K562 (cell line): Measurements from ENCODE around the gene TRMT2A. TPM values are rescaled to one million over a fixed set of nuclear protein-coding genes. Genes with fewer than 3 reads are reported as not detected.

Experiments used
- ATAC-seq: fragments of 200-7000 bp; cut with Tn5 transposase; 3 replicates; pipeline ENCODE4 v1.9.1; 2020; ENCODE audit warnings: moderate library complexity
- BruUV-seq: library from RNA; stranded (reverse); fragments of 400-500 nt; replicated peaks from 2 replicates; lab custom pipeline; 2021; lab: Mats Ljungman, UMichigan
- CTCF ChIA-PET: fragments of 300-600 bp; formaldehyde crosslinking; extraction: SDS; loops from one replicate; lab custom pipeline; 2021; ENCODE audit warnings: low intra/inter-chr PET ratio; lab: Yijun Ruan, JAX
- POLR2A ChIA-PET: fragments of 300-600, 350-650 bp; sonication (Branson Sonifier 250); formaldehyde crosslinking; extraction: SDS; loops from one replicate; lab custom pipeline; 2021; ENCODE audit warnings: antibody characterized with exemption, inconsistent platforms; lab: Yijun Ruan, JAX
- DNase-seq, 4 experiments: peaks; one replicate each; pipeline versions ENCODE4 v3.0.0 to v3.0.0-alpha.2; 2011 to 2018; ENCODE audit warnings: low spot score in 3 of 4, mixed read lengths in 3 of 4; ENCODE audit errors: extremely low read depth in 1 of 4
- FAIRE-seq: peaks from 2 replicates; lab custom pipeline; 2011; peaks lifted over from hg19 to GRCh38; lab: Jason Lieb, UNC
- H2AFZ ChIP-seq: 2 replicates; pipeline ENCODE4 v1.6.0; 2011; ENCODE audit warnings: low read depth, low read length, control low read depth, inconsistent platforms
- H3K27ac ChIP-seq: fragments of 200-600 bp; 3 replicates; pipeline ENCODE4 v1.8.0; 2011; ENCODE audit warnings: low read depth, mild to moderate bottlenecking, control low read depth, inconsistent platforms, low read length, moderate library complexity, mixed read lengths; ENCODE audit errors: extremely low read depth
- H3K27me3 ChIP-seq, 2 experiments: fragments of 300-600 bp in 1 of 2; 2 replicates in 1 of 2; 3 replicates in 1 of 2; pipeline versions ENCODE4 v1.6.0 to v1.8.0; 2011; ENCODE audit warnings: inconsistent platforms in 2 of 2, low read length in 2 of 2, mild to moderate bottlenecking in 1 of 2, mixed read lengths in 1 of 2, moderate library complexity in 1 of 2; ENCODE audit not compliant: control insufficient read depth in 2 of 2, insufficient read depth in 2 of 2
- H3K36me3 ChIP-seq: fragments of 300-600 bp; 3 replicates; pipeline ENCODE4 v1.8.0; 2011; ENCODE audit warnings: mild to moderate bottlenecking, low read length, inconsistent platforms; ENCODE audit not compliant: control insufficient read depth, insufficient read depth
- H3K4me1 ChIP-seq, 2 experiments: fragments of 200-600 bp in 1 of 2; replicated peaks in 1 of 2; 2 replicates in 1 of 2; 3 replicates in 1 of 2; pipeline versions ENCODE4 v1.5.1 to v1.8.0; 2011; ENCODE audit warnings: inconsistent platforms in 2 of 2, low read length in 2 of 2, mild to moderate bottlenecking in 1 of 2, mixed read lengths in 1 of 2, moderate library complexity in 1 of 2; ENCODE audit not compliant: control insufficient read depth in 2 of 2, insufficient read depth in 2 of 2
- H3K4me2 ChIP-seq: 2 replicates; pipeline ENCODE4 v1.6.1; 2011; ENCODE audit warnings: low read length, control low read depth, inconsistent platforms, mixed read lengths; ENCODE audit not compliant: insufficient read depth
- H3K4me3 ChIP-seq: fragments of 200-600 bp; sonication (generic), shearing (Covaris generic); 2 replicates; pipeline ENCODE4 v1.5.1; 2016; ENCODE audit warnings: control low read depth, inconsistent platforms
- H3K79me2 ChIP-seq: fragments of 200-600 bp; 3 replicates; pipeline ENCODE4 v1.8.0; 2011; ENCODE audit warnings: low read length, inconsistent platforms; ENCODE audit not compliant: control insufficient read depth, insufficient read depth
- H3K9ac ChIP-seq, 2 experiments: 2 replicates each; pipeline versions ENCODE4 v1.6.0 to v1.6.1; 2011; ENCODE audit warnings: low read depth in 2 of 2, low read length in 2 of 2, control low read depth in 1 of 2, inconsistent platforms in 1 of 2, mild to moderate bottlenecking in 1 of 2, mixed read lengths in 1 of 2; ENCODE audit not compliant: insufficient read depth in 1 of 2
- H3K9me1 ChIP-seq: one replicate; pipeline ENCODE4 v1.6.0; 2011; ENCODE audit warnings: inconsistent platforms, mild to moderate bottlenecking, low read length, moderate library complexity; ENCODE audit not compliant: control insufficient read depth, insufficient read depth
- H3K9me3 ChIP-seq: replicated peaks from 2 replicates; pipeline ENCODE4 v1.5.1; 2011; ENCODE audit warnings: low read depth, low read length, inconsistent platforms; ENCODE audit not compliant: control insufficient read depth, insufficient read depth
- H4K20me1 ChIP-seq: replicated peaks from 2 replicates; pipeline ENCODE4 v1.6.1; 2011; ENCODE audit warnings: low read length, inconsistent platforms, mixed read lengths; ENCODE audit not compliant: control insufficient read depth, insufficient read depth
- ESRRA ChIP-seq: fragments of 450-650 bp; IDR thresholded peaks from 2 replicates; pipeline ENCODE4 v1.6.1; 2014; ENCODE audit warnings: low read depth, mild to moderate bottlenecking, moderate library complexity, borderline replicate concordance
- NCOA1 ChIP-seq: fragments of 450-650 bp; IDR thresholded peaks from 2 replicates; pipeline ENCODE4 v1.6.1; 2016; ENCODE audit warnings: low read depth
- POLR2G ChIP-seq: fragments of 200-400 bp; formaldehyde crosslinking; IDR thresholded peaks from 2 replicates; pipeline ENCODE4 v1.6.1; 2017; ENCODE audit warnings: low read depth, mild to moderate bottlenecking, antibody characterized with exemption, low read length, moderate library complexity
- SRSF9 ChIP-seq: fragments of 200-400 bp; formaldehyde crosslinking; IDR thresholded peaks from 2 replicates; pipeline ENCODE4 v1.6.1; 2017; ENCODE audit warnings: low read depth, low read length, borderline replicate concordance
- STAT5A ChIP-seq: IDR thresholded peaks from 2 replicates; pipeline ENCODE4 v1.6.1; 2012; ENCODE audit warnings: low read length, inconsistent platforms, borderline replicate concordance
- TSC22D4 ChIP-seq: fragments of 450-650 bp; IDR thresholded peaks from 2 replicates; pipeline ENCODE4 v1.6.1; 2016; ENCODE audit warnings: missing genetic modification characterization, missing biosample characterization, control low read depth
- ZFPM2 ChIP-seq: fragments of 250-450 bp; sonication (Bioruptor Pico); IDR thresholded peaks from 2 replicates; pipeline ENCODE4 v1.5.1; 2022; ENCODE audit warnings: mild to moderate bottlenecking
- WGBS: fragments of 100-300 bp; shearing (Covaris generic); methylation state at CpG from one replicate; pipeline ENCODE4 v1.1.6; 2016; ENCODE audit warnings: low coverage, mixed read lengths; ENCODE audit not compliant: insufficient coverage; ENCODE audit errors: missing lambda C conversion rate; 5-methylcytosine and 5-hydroxymethylcytosine counted together
- in situ Hi-C: fragments of 300-500 bp; cut with MboI; formaldehyde crosslinking; loops from 4 replicates; pipeline ENCODE4 v1.15.0; 2018; ENCODE audit warnings: inconsistent platforms, mixed read lengths
- intact Hi-C: fragments of 100-400 bp; cut with micrococcal nuclease; formaldehyde crosslinking; loops from 2 replicates; pipeline ENCODE4 v1.14.2; 2022
- polyA plus RNA-seq, 8 experiments: library from polyadenylated mRNA; depleted of rRNA in 4 of 8; stranded (reverse) in 5 of 8; unstranded in 3 of 8; fragments of >200 nt; fragmentation: Nextera tagmentation in 2 of 8; fragmentation: Illumina TruSeq in 1 of 8; extraction: Ambion mirVana in 2 of 8; extraction: Trizol in 1 of 8; gene quantifications; 2 replicates each; pipeline versions ENCODE4 v1.2.1 to v1.2.3, GENCODE V29; 2011 to 2014; ENCODE audit warnings: inconsistent platforms in 1 of 8, missing spikeins in 1 of 8
- total RNA-seq, 7 experiments: library from RNA; depleted of rRNA in 6 of 7; stranded (reverse); fragments of >200 nt in 6 of 7; fragmentation: Illumina TruSeq in 2 of 7; extraction: Trizol in 2 of 7; gene quantifications; 2 replicates each; pipeline versions ENCODE4 v1.2.1 to v1.2.3, GENCODE V29; 2011 to 2021; ENCODE audit warnings: low replicate concordance in 1 of 7
- TF ChIP-seq, protein P1 (sequence below): fragments of 450-650 bp; IDR thresholded peaks from one replicate; pipeline ENCODE4 v1.6.1; 2018; ENCODE audit warnings: mild to moderate bottlenecking, moderate library complexity; ENCODE audit not compliant: partially characterized antibody
- TF ChIP-seq, protein P2 (sequence below): fragments of 250-450 bp; sonication (Bioruptor Pico); IDR thresholded peaks from 2 replicates; pipeline ENCODE4 v1.8.0; 2021; ENCODE audit warnings: moderate library complexity, mild to moderate bottlenecking, inconsistent platforms
- TF ChIP-seq, protein P3 (sequence below): sonication (generic); formaldehyde crosslinking; IDR thresholded peaks from 2 replicates; pipeline ENCODE4 v1.8.0; 2022; ENCODE audit warnings: mild to moderate bottlenecking, missing genetic modification reagents, borderline replicate concordance
- TF ChIP-seq, protein P4 (sequence below): fragments of 250-450 bp; sonication (Bioruptor Pico); IDR thresholded peaks from 2 replicates; pipeline ENCODE4 v1.9.0; 2021; ENCODE audit warnings: mild to moderate bottlenecking, inconsistent platforms
- TF ChIP-seq, protein P5 (sequence below): fragments of 250-450 bp; sonication (Bioruptor Pico); IDR thresholded peaks from 2 replicates; pipeline ENCODE4 v1.9.0; 2021; ENCODE audit warnings: mild to moderate bottlenecking

The TRMT2A gene
- total and polyA plus RNA-seq, 9 of the 15 experiments (the other 6 are each of a cell fraction or from before 2014, with no cell fraction given) = 1.6 to 265 (median 140) TPM

DNA sequence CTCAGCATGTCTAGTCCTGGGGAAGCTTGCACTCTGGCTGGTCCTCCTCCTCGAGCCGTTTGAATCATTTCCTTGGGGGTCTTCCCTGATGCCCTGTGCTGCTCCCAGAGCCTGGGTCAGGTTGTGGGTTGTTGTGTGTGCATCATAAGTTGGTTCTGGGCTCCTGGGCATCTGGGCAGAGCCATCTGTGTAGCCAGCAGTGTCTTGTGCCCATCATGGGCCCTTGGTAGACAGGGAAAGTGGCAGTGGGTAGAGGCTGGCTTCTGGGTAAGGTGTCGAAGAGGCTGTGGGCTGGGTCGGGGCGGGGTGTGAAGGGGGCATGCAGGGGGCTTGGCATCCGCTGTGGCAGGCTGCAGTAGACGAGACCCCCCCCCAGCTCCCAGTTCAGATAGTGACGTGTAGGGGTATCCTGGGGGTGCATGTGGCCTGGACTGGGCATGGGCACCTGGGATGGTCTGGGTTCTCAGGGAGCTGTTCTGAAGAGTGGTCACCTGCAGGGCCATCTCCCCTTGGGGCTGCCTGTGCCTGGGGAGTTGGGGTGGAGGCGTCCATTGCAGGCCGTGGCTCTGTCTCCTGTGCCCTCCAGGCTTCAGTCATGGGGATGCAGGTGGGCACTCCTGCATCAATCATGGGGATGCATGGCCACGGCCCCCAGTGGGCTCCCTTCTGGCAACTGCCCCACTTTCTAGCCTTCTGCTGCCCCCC is 7.2 kb upstream of the TRMT2A start:
- no peak for FAIRE-seq
- H3K4me3 ChIP-seq = no peak overlapping the region
- peaks cover 55% of the 10 kb centered on the region for H3K79me2 ChIP-seq
- H2AFZ ChIP-seq = no peak overlapping the region
- DNase-seq = no peak
- WGBS = 95% methylated on average over 11 of the region's 11 CpGs
- H3K27ac ChIP-seq = no peak overlapping the region
- no peak for ATAC-seq
- H3K9me3 ChIP-seq = no peaks in the 10 kb centered on the region
- H3K36me3 ChIP-seq = peaks cover 90% of the 10 kb centered on the region
- in situ Hi-C loops (no loop called here), intact Hi-C loops (no loop called here)
- H4K20me1 ChIP-seq = peaks cover 78% of the 10 kb centered on the region
- peaks cover 7 to 77% of the 10 kb centered on the region in 2 experiments; a peak in 4 of 5 replicates for H3K4me1 ChIP-seq
- ChIA-PET POLR2A (interaction anchor here (0.6 to 8.3 kb wide), 16 partner anchors 11 to 1509 kb away, joined by 3 to 115 read pairs (median 3); partner anchors contain the start of genes HIRA and TANGO2), CTCF (interaction anchor here (1.1 kb wide), 1 partner anchor 154 kb away, joined by 3 read pairs; no protein-coding TSS in a partner anchor)
- no peak overlapping the region for H3K4me2 ChIP-seq
- H3K9me1 ChIP-seq = no peaks in the 10 kb centered on the region
- no TSS peak for BruUV-seq
- no peaks in the 10 kb centered on the region for H3K27me3 ChIP-seq
- peak overlapping the region in 1 of 2 experiments; percentile 82; a peak in 2 of 4 replicates for H3K9ac ChIP-seq
- TF ChIP-seq ZFPM2 (CRISPR knock-in tag) = no peak
- TF ChIP-seq SRSF9 = no peak
- no peak for TF ChIP-seq NCOA1
- TF ChIP-seq, protein P1, sequence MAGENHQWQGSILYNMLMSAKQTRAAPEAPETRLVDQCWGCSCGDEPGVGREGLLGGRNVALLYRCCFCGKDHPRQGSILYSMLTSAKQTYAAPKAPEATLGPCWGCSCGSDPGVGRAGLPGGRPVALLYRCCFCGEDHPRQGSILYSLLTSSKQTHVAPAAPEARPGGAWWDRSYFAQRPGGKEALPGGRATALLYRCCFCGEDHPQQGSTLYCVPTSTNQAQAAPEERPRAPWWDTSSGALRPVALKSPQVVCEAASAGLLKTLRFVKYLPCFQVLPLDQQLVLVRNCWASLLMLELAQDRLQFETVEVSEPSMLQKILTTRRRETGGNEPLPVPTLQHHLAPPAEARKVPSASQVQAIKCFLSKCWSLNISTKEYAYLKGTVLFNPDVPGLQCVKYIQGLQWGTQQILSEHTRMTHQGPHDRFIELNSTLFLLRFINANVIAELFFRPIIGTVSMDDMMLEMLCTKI = no peak
- TF ChIP-seq ESRRA = no peak
- 0 out of 2 replicates have a peak, but pooled peaks have one; percentile 31 for TF ChIP-seq TSC22D4 (tag)
- 0 out of 2 replicates have a peak, but pooled peaks have one; percentile 64 for TF ChIP-seq POLR2G
- peak; percentile 13; the same call in 1 of the 2 replicates for TF ChIP-seq STAT5A
- TF ChIP-seq, protein P2, sequence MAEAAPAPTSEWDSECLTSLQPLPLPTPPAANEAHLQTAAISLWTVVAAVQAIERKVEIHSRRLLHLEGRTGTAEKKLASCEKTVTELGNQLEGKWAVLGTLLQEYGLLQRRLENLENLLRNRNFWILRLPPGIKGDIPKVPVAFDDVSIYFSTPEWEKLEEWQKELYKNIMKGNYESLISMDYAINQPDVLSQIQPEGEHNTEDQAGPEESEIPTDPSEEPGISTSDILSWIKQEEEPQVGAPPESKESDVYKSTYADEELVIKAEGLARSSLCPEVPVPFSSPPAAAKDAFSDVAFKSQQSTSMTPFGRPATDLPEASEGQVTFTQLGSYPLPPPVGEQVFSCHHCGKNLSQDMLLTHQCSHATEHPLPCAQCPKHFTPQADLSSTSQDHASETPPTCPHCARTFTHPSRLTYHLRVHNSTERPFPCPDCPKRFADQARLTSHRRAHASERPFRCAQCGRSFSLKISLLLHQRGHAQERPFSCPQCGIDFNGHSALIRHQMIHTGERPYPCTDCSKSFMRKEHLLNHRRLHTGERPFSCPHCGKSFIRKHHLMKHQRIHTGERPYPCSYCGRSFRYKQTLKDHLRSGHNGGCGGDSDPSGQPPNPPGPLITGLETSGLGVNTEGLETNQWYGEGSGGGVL (CRISPR knock-in tag) = no peak
- TF ChIP-seq, protein P3, sequence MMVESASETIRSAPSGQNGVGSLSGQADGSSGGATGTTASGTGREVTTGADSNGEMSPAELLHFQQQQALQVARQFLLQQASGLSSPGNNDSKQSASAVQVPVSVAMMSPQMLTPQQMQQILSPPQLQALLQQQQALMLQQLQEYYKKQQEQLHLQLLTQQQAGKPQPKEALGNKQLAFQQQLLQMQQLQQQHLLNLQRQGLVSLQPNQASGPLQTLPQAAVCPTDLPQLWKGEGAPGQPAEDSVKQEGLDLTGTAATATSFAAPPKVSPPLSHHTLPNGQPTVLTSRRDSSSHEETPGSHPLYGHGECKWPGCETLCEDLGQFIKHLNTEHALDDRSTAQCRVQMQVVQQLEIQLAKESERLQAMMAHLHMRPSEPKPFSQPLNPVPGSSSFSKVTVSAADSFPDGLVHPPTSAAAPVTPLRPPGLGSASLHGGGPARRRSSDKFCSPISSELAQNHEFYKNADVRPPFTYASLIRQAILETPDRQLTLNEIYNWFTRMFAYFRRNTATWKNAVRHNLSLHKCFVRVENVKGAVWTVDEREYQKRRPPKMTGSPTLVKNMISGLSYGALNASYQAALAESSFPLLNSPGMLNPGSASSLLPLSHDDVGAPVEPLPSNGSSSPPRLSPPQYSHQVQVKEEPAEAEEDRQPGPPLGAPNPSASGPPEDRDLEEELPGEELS (CRISPR knock-in tag) = no peak
- TF ChIP-seq, protein P4, sequence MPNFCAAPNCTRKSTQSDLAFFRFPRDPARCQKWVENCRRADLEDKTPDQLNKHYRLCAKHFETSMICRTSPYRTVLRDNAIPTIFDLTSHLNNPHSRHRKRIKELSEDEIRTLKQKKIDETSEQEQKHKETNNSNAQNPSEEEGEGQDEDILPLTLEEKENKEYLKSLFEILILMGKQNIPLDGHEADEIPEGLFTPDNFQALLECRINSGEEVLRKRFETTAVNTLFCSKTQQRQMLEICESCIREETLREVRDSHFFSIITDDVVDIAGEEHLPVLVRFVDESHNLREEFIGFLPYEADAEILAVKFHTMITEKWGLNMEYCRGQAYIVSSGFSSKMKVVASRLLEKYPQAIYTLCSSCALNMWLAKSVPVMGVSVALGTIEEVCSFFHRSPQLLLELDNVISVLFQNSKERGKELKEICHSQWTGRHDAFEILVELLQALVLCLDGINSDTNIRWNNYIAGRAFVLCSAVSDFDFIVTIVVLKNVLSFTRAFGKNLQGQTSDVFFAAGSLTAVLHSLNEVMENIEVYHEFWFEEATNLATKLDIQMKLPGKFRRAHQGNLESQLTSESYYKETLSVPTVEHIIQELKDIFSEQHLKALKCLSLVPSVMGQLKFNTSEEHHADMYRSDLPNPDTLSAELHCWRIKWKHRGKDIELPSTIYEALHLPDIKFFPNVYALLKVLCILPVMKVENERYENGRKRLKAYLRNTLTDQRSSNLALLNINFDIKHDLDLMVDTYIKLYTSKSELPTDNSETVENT (CRISPR knock-in tag) = peak; percentile 61; the same call in 1 of the 2 replicates
- TF ChIP-seq, protein P5, sequence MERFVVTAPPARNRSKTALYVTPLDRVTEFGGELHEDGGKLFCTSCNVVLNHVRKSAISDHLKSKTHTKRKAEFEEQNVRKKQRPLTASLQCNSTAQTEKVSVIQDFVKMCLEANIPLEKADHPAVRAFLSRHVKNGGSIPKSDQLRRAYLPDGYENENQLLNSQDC (CRISPR knock-in tag) = no peak
